Measurements from ENCODE around the gene NELFB.

NELFB gene

DNA sequence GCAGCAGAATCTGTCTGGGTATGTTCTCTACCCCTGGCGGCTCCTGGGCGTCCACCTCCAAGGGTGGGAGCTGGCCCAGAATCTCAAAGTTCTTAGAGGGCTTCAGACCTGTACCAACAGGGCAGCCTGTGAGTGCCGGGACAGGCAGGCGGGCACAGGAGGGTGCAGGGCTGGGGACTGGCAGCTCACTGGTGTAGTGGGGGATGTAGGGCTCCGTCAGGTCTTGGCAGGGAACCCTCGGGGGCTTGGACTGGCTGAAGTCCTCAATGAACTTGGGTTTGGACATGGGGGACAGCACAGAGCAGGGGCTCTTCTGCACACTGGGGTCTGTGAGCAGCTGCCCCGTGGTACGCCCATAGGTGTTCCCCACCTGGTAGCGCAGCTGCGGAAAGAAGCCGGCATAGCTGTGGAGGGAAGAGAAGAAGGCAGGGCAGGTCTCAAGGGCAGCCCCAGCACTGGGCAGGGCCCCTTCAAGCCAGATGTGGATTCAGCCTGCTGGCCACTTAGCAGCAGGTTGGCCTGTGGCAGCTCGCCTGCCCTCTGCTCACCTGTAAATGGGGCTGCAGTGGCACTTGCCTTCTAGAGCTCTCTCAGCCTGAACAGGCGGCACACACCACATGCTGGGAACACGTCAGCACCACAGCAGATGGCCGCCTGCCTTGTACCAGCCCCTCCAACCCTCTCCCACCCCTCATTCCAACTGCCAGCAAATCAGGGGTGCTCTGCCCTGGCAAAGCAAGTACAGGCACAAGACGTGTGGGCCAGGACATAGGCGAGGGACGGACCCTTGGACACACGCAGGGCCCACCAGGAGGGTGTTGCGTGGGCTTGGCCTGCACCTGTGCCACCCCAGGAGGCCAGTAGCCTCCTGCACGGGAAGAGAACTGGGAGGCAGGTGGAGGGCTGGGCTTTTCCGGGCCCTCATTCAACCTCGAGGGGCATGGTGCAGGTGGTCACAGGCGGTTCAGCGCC lies 9.4 kb upstream of the NELFB start:
- Mint-ChIP-seq H3K36me3 (ENCODE audit: low read depth) (peaks cover 19% of the 10 kb centered on the region), H3K27me3 (ENCODE audit: low read depth) (no peaks in the 10 kb centered on the region), H3K4me3 (peak overlapping the region in 2 of 3 experiments; percentile 10 to 19), H3K27ac (no peak overlapping the region), H3K4me1 (peaks cover 24% of the 10 kb centered on the region), H3K9me3 (no peaks in the 10 kb centered on the region)
- TF ChIP-seq CTCF (IDR thresholded peaks at IDR 0.05; ENCODE audit: unreplicated experiment in 3 of 3): no peak

GRCh38 chr9:137247135-137247915 lies 7.8 kb upstream of the NELFB start:
- TF ChIP-seq CTCF (IDR thresholded peaks at IDR 0.05; ENCODE audit: unreplicated experiment in 3 of 3): no peak
- H3K27me3 Mint-ChIP-seq (ENCODE audit: low read depth): no peaks in the 10 kb centered on the region
- H3K27ac Mint-ChIP-seq: peak overlapping the region in 1 of 3 experiments; percentile 66
- peaks cover 16% of the 10 kb centered on the region for H3K36me3 Mint-ChIP-seq (ENCODE audit: low read depth)
- no peaks in the 10 kb centered on the region for H3K9me3 Mint-ChIP-seq
- H3K4me3 Mint-ChIP-seq: no peak overlapping the region
- peaks cover 17% of the 10 kb centered on the region for H3K4me1 Mint-ChIP-seq

GRCh38 chr9:137247916-137248175 lies 7.3 kb upstream of the NELFB start:
- Mint-ChIP-seq H3K27ac (peak overlapping the region in 1 of 3 experiments; percentile 66), H3K27me3 (ENCODE audit: low read depth) (no peaks in the 10 kb centered on the region), H3K4me1 (peaks cover 12% of the 10 kb centered on the region)

GRCh38 chr9:137250329-137251193 lies 4.6 kb upstream of the NELFB start:
- no peak for TF ChIP-seq CTCF (IDR thresholded peaks at IDR 0.05; ENCODE audit: unreplicated experiment in 3 of 3)
- Mint-ChIP-seq H3K9me3 (no peaks in the 10 kb centered on the region), H3K4me3 (no peak overlapping the region), H3K4me1 (peaks cover 5% of the 10 kb centered on the region), H3K27me3 (ENCODE audit: low read depth) (no peaks in the 10 kb centered on the region), H3K27ac (peak overlapping the region in 1 of 3 experiments; percentile 31), H3K36me3 (ENCODE audit: low read depth) (no peaks in the 10 kb centered on the region)

More at GRCh38 chr9:137247916-137248175, 7.3 kb upstream of the NELFB start:
- Mint-ChIP-seq H3K4me3 (no peak overlapping the region), H3K36me3 (ENCODE audit: low read depth) (peaks cover 10% of the 10 kb centered on the region), H3K9me3 (no peaks in the 10 kb centered on the region)
- no peak for TF ChIP-seq CTCF (IDR thresholded peaks at IDR 0.05; ENCODE audit: unreplicated experiment in 3 of 3)

GRCh38 chr9:137251194-137251461 lies 4.0 kb upstream of the NELFB start, which contains the start of gene STPG3:
STPG3 (plus strand) TSS chr9:137251286; CDS start chr9:137251287, 1 bp downstream.
- Mint-ChIP-seq H3K9me3 (no peaks in the 10 kb centered on the region), H3K27ac (peak within 1 kb of the TSS in 2 of 3 experiments; percentile 31 to 35), H3K4me3 (peak within 1 kb of the TSS in 2 of 3 experiments; percentile 55), H3K4me1 (peaks cover 5% of the 10 kb centered on the region), H3K36me3 (ENCODE audit: low read depth) (no peaks in the 10 kb centered on the region), H3K27me3 (ENCODE audit: low read depth) (no peaks in the 10 kb centered on the region)
- no peak for TF ChIP-seq CTCF (IDR thresholded peaks at IDR 0.05; ENCODE audit: unreplicated experiment in 3 of 3)

All from nephron (organoid).